ENCODE measurements around the gene PTPRA.
"Not testable (repeated sequence)": the region's sequence is repeated elsewhere in the genome, so short reads cannot be mapped to it uniquely, and the experiment has no call there.

DNA sequence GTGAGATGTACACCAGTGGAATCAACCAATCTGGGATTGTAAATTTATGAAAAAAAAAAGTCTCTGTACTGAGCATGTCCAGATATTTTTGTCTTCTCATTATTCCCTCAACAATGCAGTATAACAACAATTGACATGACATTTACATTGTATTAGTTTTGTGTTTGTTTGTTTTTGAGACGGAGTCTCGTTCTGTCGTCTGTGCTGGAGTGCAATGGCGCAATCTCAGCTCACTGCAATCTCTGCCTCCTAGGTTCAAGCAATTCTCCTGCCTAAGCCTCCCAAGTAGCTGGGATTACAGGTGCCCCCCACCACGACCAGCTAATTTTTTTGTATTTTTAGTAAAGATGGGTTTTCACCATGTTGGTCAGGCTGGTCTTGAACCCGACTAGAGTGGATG, 202.0 kb downstream of the PTPRA start:
- not testable (repeated sequence) for TF ChIP-seq CTCF (IDR thresholded peaks at IDR 0.05; ENCODE audit: low read depth, low read length, poor library complexity, severe bottlenecking); EZH2phosphoT487 (IDR thresholded peaks at IDR 0.05; ENCODE audit: borderline replicate concordance, low read length)
